Osteocyte (in vitro differentiated cells): ENCODE data around the gene SEMA3F. TPM values are rescaled to one million over a fixed set of nuclear protein-coding genes. Genes with fewer than 3 reads are reported as not detected.
A peak's percentile ranks its signal among the peaks of the same experiment; 100 is the strongest.

ENCODE experiments used
- DNase-seq: peaks from one replicate; pipeline ENCODE4 v3.0.0; 2021; ENCODE audit warnings: mixed read lengths; ENCODE audit not compliant: unreplicated experiment; ENCODE audit errors: extremely low spot score
- H3K27ac Mint-ChIP-seq: one replicate; pipeline ENCODE4 v1.8.0; 2021; ENCODE audit warnings: mild to moderate bottlenecking, mixed read lengths; ENCODE audit not compliant: unreplicated experiment
- H3K27me3 Mint-ChIP-seq: one replicate; pipeline ENCODE4 v1.8.0; 2021; ENCODE audit warnings: mixed read lengths; ENCODE audit not compliant: unreplicated experiment
- H3K36me3 Mint-ChIP-seq: one replicate; pipeline ENCODE4 v1.8.0; 2021; ENCODE audit warnings: mixed read lengths; ENCODE audit not compliant: unreplicated experiment
- H3K4me1 Mint-ChIP-seq: one replicate; pipeline ENCODE4 v1.8.0; 2021; ENCODE audit warnings: mixed read lengths; ENCODE audit not compliant: unreplicated experiment
- H3K4me3 Mint-ChIP-seq: one replicate; pipeline ENCODE4 v1.8.0; 2021; ENCODE audit warnings: mild to moderate bottlenecking, moderate library complexity, mixed read lengths; ENCODE audit not compliant: unreplicated experiment
- H3K9me3 Mint-ChIP-seq: one replicate; pipeline ENCODE4 v1.8.0; 2021; ENCODE audit warnings: mixed read lengths; ENCODE audit not compliant: unreplicated experiment
- CTCF ChIP-seq: fragments of 200-600 bp; sonication (generic); IDR thresholded peaks from 2 replicates; pipeline ENCODE4 v1.5.0; 2021; ENCODE audit warnings: antibody characterized with exemption, mild to moderate bottlenecking, moderate library complexity
- total RNA-seq: library from RNA; stranded (reverse); gene quantifications from 2 replicates; pipeline ENCODE4 v1.2.1, GENCODE V29; 2021

Gene SEMA3F
- total RNA-seq, 1 donor from 2014 or later, result 11.8 TPM

- Mint-ChIP-seq H3K4me3 (no peak overlapping the region), H3K4me1 (peaks cover 24% of the 10 kb centered on the region), H3K36me3 (no peaks in the 10 kb centered on the region), H3K27me3 (peaks cover 32% of the 10 kb centered on the region), H3K27ac (no peak overlapping the region), H3K9me3 (no peaks in the 10 kb centered on the region)
- no peak for DNase-seq
- TF ChIP-seq CTCF, result no peak
Measured at GRCh38 chr3:50203113-50203808, 48.1 kb downstream of the SEMA3F start.

- no peak for TF ChIP-seq CTCF
- H3K27ac Mint-ChIP-seq, result no peak overlapping the region
- H3K9me3 Mint-ChIP-seq, result no peaks in the 10 kb centered on the region
- peaks cover 33% of the 10 kb centered on the region for H3K4me1 Mint-ChIP-seq
- H3K27me3 Mint-ChIP-seq, result peaks cover 26% of the 10 kb centered on the region
- no peak for DNase-seq
- no peaks in the 10 kb centered on the region for H3K36me3 Mint-ChIP-seq
- H3K4me3 Mint-ChIP-seq, result peak overlapping the region; percentile 32
Measured at GRCh38 chr3:50203809-50204803, 49.0 kb downstream of the SEMA3F start.

DNA sequence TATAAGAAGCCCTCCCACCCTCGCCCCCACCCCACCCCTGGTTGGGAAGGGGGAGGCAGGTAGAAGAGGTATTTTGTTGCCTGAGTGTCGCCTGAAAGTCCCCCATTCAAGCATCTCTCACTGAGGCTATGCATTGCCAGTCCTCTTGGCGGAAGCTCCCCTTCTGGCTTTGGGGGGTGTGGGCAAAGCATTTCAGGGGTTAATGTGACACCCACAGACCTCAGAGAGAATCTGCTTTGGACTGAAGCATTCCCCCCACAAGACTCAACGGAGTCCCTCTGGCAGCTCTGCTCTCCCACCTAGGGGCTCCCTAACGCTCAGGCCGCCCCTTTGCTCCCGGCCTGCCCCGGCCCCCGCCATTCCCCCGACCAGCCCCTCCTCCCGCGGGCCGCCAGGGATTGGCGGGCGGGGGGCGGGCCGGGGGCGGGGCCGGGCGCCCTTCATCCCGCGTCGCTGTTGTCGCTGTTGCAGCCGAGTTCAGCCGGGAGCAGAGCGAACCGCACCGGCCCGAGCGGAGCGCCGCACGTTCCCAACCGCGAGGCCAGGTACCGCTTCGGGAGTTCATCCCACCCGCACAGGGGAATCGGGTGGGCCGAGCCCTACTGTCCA, 49.8 kb downstream of the SEMA3F start, which contains the start of gene SLC38A3:
Gene SLC38A3, plus strand, starts transcription at position 468 of the 609 bp plus-strand sequence. CDS start 8,929 bp downstream, outside the sequence.
- Mint-ChIP-seq H3K36me3 (no peaks in the 10 kb centered on the region), H3K4me1 (peaks cover 34% of the 10 kb centered on the region), H3K27ac (no peak within 1 kb of the TSS), H3K4me3 (peak within 1 kb of the TSS; percentile 63), H3K9me3 (no peaks in the 10 kb centered on the region), H3K27me3 (peaks cover 23% of the 10 kb centered on the region)
- DNase-seq, result no peak
- TF ChIP-seq CTCF, result no peak

GRCh38 chr3:50205413-50206276, 50.5 kb downstream of the SEMA3F start:
- Mint-ChIP-seq H3K27ac (no peak overlapping the region), H3K36me3 (no peaks in the 10 kb centered on the region), H3K4me1 (peaks cover 34% of the 10 kb centered on the region), H3K9me3 (no peaks in the 10 kb centered on the region), H3K4me3 (peak overlapping the region; percentile 63), H3K27me3 (peaks cover 23% of the 10 kb centered on the region)
- DNase-seq, result no peak
- no peak for TF ChIP-seq CTCF
